H9 (cell line): Measurements from ENCODE around the gene CRY1. TPM values are rescaled to one million over a fixed set of nuclear protein-coding genes. Genes with fewer than 3 reads are reported as not detected.

ENCODE experiments used
- DNase-seq: peaks from one replicate; pipeline ENCODE4 v3.0.0-alpha.2; 2017
- H2AFZ ChIP-seq: one replicate; pipeline ENCODE4 v1.6.1; 2013; ENCODE audit warnings: mild to moderate bottlenecking, low read length, control low read depth, moderate library complexity
- H2AK5ac ChIP-seq: 2 replicates; pipeline ENCODE4 v1.6.1; 2013; ENCODE audit warnings: low read length, control low read depth, mixed read lengths; ENCODE audit not compliant: insufficient read length
- H2BK120ac ChIP-seq: one replicate; pipeline ENCODE4 v1.6.1; 2013; ENCODE audit warnings: low read depth, mild to moderate bottlenecking, low read length, control low read depth, inconsistent platforms; ENCODE audit not compliant: poor library complexity, severe bottlenecking
- H2BK12ac ChIP-seq: 2 replicates; pipeline ENCODE4 v1.6.1; 2013; ENCODE audit warnings: low read length, control low read depth, mixed read lengths, low read depth; ENCODE audit not compliant: insufficient read length
- H2BK15ac ChIP-seq: 2 replicates; pipeline ENCODE4 v1.6.1; 2013; ENCODE audit warnings: low read depth, low read length, control low read depth
- H2BK20ac ChIP-seq: one replicate; pipeline ENCODE4 v1.6.1; 2013; ENCODE audit warnings: low read depth, mild to moderate bottlenecking, low read length, control low read depth, inconsistent platforms; ENCODE audit not compliant: poor library complexity, severe bottlenecking
- H2BK5ac ChIP-seq: 2 replicates; pipeline ENCODE4 v1.6.1; 2013; ENCODE audit warnings: low read length, control low read depth, mixed read lengths; ENCODE audit not compliant: insufficient read length
- H3K14ac ChIP-seq: 2 replicates; pipeline ENCODE4 v1.6.1; 2013; ENCODE audit warnings: low read length, control low read depth; ENCODE audit not compliant: insufficient read depth
- H3K18ac ChIP-seq: 2 replicates; pipeline ENCODE4 v1.6.1; 2013; ENCODE audit warnings: low read depth, mild to moderate bottlenecking, mixed read lengths, low read length, control low read depth; ENCODE audit not compliant: insufficient read length
- H3K23ac ChIP-seq: 2 replicates; pipeline ENCODE4 v1.6.1; 2013; ENCODE audit warnings: low read length, control low read depth, mixed read lengths, low read depth; ENCODE audit not compliant: insufficient read length
- H3K23me2 ChIP-seq: 2 replicates; pipeline ENCODE4 v1.6.1; 2013; ENCODE audit warnings: low read depth, mild to moderate bottlenecking, mixed read lengths, low read length, control low read depth; ENCODE audit not compliant: insufficient read length, poor library complexity, severe bottlenecking
- H3K27ac ChIP-seq: 2 replicates; pipeline ENCODE4 v1.5.1; 2013; ENCODE audit warnings: low read length, control low read depth, mixed read lengths, low read depth; ENCODE audit not compliant: insufficient read length
- H3K27me3 ChIP-seq: 2 replicates; pipeline ENCODE4 v1.6.1; 2013; ENCODE audit warnings: low read length, control low read depth, inconsistent platforms; ENCODE audit not compliant: insufficient read depth
- H3K4ac ChIP-seq: 2 replicates; pipeline ENCODE4 v1.6.1; 2013; ENCODE audit warnings: low read depth, mild to moderate bottlenecking, control low read depth, inconsistent platforms, low read length, moderate library complexity
- H3K4me1 ChIP-seq: 2 replicates; pipeline ENCODE4 v1.6.1; 2013; ENCODE audit warnings: low read length, control low read depth, inconsistent platforms; ENCODE audit not compliant: insufficient read depth
- H3K4me2 ChIP-seq: 2 replicates; pipeline ENCODE4 v1.6.1; 2013; ENCODE audit warnings: low read length, control low read depth, mixed read lengths; ENCODE audit not compliant: insufficient read length, insufficient read depth
- H3K56ac ChIP-seq: 2 replicates; pipeline ENCODE4 v1.6.1; 2013; ENCODE audit warnings: low read depth, mild to moderate bottlenecking, mixed read lengths, low read length, control low read depth; ENCODE audit not compliant: insufficient read length
- H3K79me1 ChIP-seq: 2 replicates; pipeline ENCODE4 v1.6.1; 2013; ENCODE audit warnings: low read depth, mild to moderate bottlenecking, moderate library complexity, low read length, control low read depth, inconsistent platforms; ENCODE audit not compliant: insufficient read depth, poor library complexity, severe bottlenecking
- H3K79me2 ChIP-seq: 2 replicates; pipeline ENCODE4 v1.6.1; 2013; ENCODE audit warnings: low read length, control low read depth, inconsistent platforms; ENCODE audit not compliant: insufficient read depth
- H3K9ac ChIP-seq: 2 replicates; pipeline ENCODE4 v1.6.1; 2013; ENCODE audit warnings: low read length, control low read depth, mixed read lengths; ENCODE audit not compliant: insufficient read length; ENCODE audit errors: extremely low read depth
- H3K9me3 ChIP-seq: one replicate; pipeline ENCODE4 v1.6.1; 2013; ENCODE audit warnings: low read depth, low read length, inconsistent platforms; ENCODE audit not compliant: control insufficient read depth
- H3T11ph ChIP-seq: one replicate; pipeline ENCODE4 v1.6.1; 2013; ENCODE audit warnings: mild to moderate bottlenecking, low read length, control low read depth, inconsistent platforms
- H4K20me1 ChIP-seq: one replicate; pipeline ENCODE4 v1.6.1; 2013; ENCODE audit not compliant: control insufficient read depth, insufficient read length, insufficient read depth
- H4K5ac ChIP-seq: 2 replicates; pipeline ENCODE4 v1.6.1; 2013; ENCODE audit warnings: low read depth, mild to moderate bottlenecking, mixed read lengths, low read length, control low read depth; ENCODE audit not compliant: insufficient read length
- H4K8ac ChIP-seq: replicated peaks from 2 replicates; pipeline ENCODE4 v1.6.1; 2013; ENCODE audit warnings: low read length, control low read depth, mixed read lengths, low read depth; ENCODE audit not compliant: insufficient read length
- H4K91ac ChIP-seq: 2 replicates; pipeline ENCODE4 v1.6.1; 2013; ENCODE audit warnings: low read depth, mild to moderate bottlenecking, moderate library complexity, mixed read lengths, low read length, control low read depth; ENCODE audit not compliant: insufficient read length
- H3K27ac Mint-ChIP-seq, 3 experiments: 2 replicates in 2 of 3; 3 replicates in 1 of 3; pipeline ENCODE4 v1.8.0; 2020 to 2021; ENCODE audit warnings: mixed read lengths in 3 of 3, mild to moderate bottlenecking in 1 of 3, moderate library complexity in 1 of 3
- H3K27me3 Mint-ChIP-seq: 2 replicates; pipeline ENCODE4 v1.8.0; 2021; ENCODE audit warnings: low read depth, mild to moderate bottlenecking, moderate library complexity, mixed read lengths
- H3K36me3 Mint-ChIP-seq, 3 experiments: 2 replicates in 2 of 3; 3 replicates in 1 of 3; pipeline ENCODE4 v1.8.0; 2020 to 2021; ENCODE audit warnings: low read depth in 3 of 3, mixed read lengths in 3 of 3; ENCODE audit not compliant: insufficient read depth in 1 of 3
- H3K4me1 Mint-ChIP-seq, 2 experiments: 2 replicates each; pipeline ENCODE4 v1.8.0; 2020; ENCODE audit warnings: mixed read lengths in 2 of 2
- H3K4me3 Mint-ChIP-seq, 2 experiments: 2 replicates in 1 of 2; 3 replicates in 1 of 2; pipeline ENCODE4 v1.8.0; 2020 to 2021; ENCODE audit warnings: mild to moderate bottlenecking in 2 of 2, mixed read lengths in 2 of 2, moderate library complexity in 1 of 2
- H3K9me3 Mint-ChIP-seq, 2 experiments: 2 replicates in 1 of 2; 3 replicates in 1 of 2; pipeline ENCODE4 v1.8.0; 2020; ENCODE audit warnings: mild to moderate bottlenecking in 2 of 2, mixed read lengths in 2 of 2, moderate library complexity in 1 of 2
- CTCF ChIP-seq: fragments of 200-600 bp; sonication (generic); conservative IDR thresholded peaks from 3 replicates; pipeline ENCODE4 v1.8.0; 2021; ENCODE audit warnings: antibody characterized with exemption, mild to moderate bottlenecking
- WGBS: extraction: QIAGEN DNeasy Blood & Tissue Kit; methylation state at CpG from one replicate; pipeline ENCODE4 v1.1.7; 2013; ENCODE audit warnings: missing lambda C conversion rate, low lambda C conversion rate, mixed read lengths; ENCODE audit not compliant: insufficient read length; ENCODE audit errors: extremely low coverage; 5-methylcytosine and 5-hydroxymethylcytosine counted together
- total RNA-seq: library from RNA; stranded (reverse); gene quantifications from 2 replicates; pipeline ENCODE4 v1.2.1, GENCODE V29; 2021

CRY1 gene
- total RNA-seq, 1 experiment from 2014 or later: 23.5 TPM

GRCh38 chr12:107103097-107103496, 9.7 kb upstream of the CRY1 start:
- Mint-ChIP-seq H3K9me3 (no peaks in the 10 kb centered on the region), H3K27ac (no peak overlapping the region), H3K36me3 (no peaks in the 10 kb centered on the region), H3K4me1 (peaks cover 15 to 17% of the 10 kb centered on the region in 2 experiments), H3K27me3 (no peaks in the 10 kb centered on the region), H3K4me3 (no peak overlapping the region)
- H4K8ac ChIP-seq: no peak overlapping the region
- no peak overlapping the region for H4K91ac ChIP-seq
- no peak overlapping the region for H3K9ac ChIP-seq
- H3K79me1 ChIP-seq: no peaks in the 10 kb centered on the region
- H2BK120ac ChIP-seq: no peak overlapping the region
- no peak overlapping the region for H3K18ac ChIP-seq
- H3K56ac ChIP-seq: no peak overlapping the region
- H3K14ac ChIP-seq: no peak overlapping the region
- H3K23ac ChIP-seq: no peak overlapping the region
- no peaks in the 10 kb centered on the region for H4K20me1 ChIP-seq
- TF ChIP-seq CTCF: no peak
- H3K4me2 ChIP-seq: no peak overlapping the region
- H2BK15ac ChIP-seq: no peak overlapping the region
- no peak overlapping the region for H4K5ac ChIP-seq
- no peak overlapping the region for H3K27ac ChIP-seq
- H3K4me1 ChIP-seq: 0 out of 2 replicates have a peak, but pooled peaks cover 2% of the 10 kb centered on the region
- H2AFZ ChIP-seq: no peak overlapping the region
- no peak overlapping the region for H2BK20ac ChIP-seq
- H3K23me2 ChIP-seq: no peaks in the 10 kb centered on the region
- no CpG with 5 or more reads among the region's 3 CpGs for WGBS
- H3K27me3 ChIP-seq: no peaks in the 10 kb centered on the region
- no peak overlapping the region for H3T11ph ChIP-seq
- DNase-seq: no peak
- H3K9me3 ChIP-seq: no peaks in the 10 kb centered on the region
- no peak overlapping the region for H3K4ac ChIP-seq
- no peak overlapping the region for H2BK12ac ChIP-seq
- no peak overlapping the region for H2AK5ac ChIP-seq
- no peak overlapping the region for H2BK5ac ChIP-seq
- no peaks in the 10 kb centered on the region for H3K79me2 ChIP-seq
